GM12872 (cell line): Measurements from ENCODE around the gene PACRG.

Source experiments
- TF ChIP-seq, protein P1 (sequence below): IDR thresholded peaks from 3 replicates; pipeline ENCODE4 v1.5.1; 2011; ENCODE audit warnings: low read depth, mild to moderate bottlenecking, low read length, moderate library complexity; ENCODE audit not compliant: insufficient read depth

Gene PACRG

DNA sequence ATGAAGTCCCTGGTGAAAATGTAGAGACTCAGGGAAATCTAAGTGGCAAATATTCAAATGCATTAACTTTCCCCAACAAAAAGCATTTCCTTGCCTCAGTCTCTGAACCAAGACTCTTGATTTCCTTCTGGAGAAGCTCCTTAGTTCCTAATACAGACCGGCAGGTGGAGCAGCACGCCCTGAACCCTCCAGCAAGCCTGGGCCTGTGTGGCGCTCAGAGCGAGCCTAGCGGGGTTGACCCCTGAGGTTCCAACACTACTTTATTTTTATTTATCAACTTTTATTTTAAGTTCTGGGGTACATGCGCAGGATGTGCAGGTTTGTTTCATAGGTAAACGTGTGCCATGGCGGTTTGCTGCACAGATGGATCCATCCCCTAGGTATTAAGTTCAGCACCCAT is 50.8 kb downstream of the PACRG start:
- TF ChIP-seq, protein P1, sequence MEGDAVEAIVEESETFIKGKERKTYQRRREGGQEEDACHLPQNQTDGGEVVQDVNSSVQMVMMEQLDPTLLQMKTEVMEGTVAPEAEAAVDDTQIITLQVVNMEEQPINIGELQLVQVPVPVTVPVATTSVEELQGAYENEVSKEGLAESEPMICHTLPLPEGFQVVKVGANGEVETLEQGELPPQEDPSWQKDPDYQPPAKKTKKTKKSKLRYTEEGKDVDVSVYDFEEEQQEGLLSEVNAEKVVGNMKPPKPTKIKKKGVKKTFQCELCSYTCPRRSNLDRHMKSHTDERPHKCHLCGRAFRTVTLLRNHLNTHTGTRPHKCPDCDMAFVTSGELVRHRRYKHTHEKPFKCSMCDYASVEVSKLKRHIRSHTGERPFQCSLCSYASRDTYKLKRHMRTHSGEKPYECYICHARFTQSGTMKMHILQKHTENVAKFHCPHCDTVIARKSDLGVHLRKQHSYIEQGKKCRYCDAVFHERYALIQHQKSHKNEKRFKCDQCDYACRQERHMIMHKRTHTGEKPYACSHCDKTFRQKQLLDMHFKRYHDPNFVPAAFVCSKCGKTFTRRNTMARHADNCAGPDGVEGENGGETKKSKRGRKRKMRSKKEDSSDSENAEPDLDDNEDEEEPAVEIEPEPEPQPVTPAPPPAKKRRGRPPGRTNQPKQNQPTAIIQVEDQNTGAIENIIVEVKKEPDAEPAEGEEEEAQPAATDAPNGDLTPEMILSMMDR, result no peak

DNA sequence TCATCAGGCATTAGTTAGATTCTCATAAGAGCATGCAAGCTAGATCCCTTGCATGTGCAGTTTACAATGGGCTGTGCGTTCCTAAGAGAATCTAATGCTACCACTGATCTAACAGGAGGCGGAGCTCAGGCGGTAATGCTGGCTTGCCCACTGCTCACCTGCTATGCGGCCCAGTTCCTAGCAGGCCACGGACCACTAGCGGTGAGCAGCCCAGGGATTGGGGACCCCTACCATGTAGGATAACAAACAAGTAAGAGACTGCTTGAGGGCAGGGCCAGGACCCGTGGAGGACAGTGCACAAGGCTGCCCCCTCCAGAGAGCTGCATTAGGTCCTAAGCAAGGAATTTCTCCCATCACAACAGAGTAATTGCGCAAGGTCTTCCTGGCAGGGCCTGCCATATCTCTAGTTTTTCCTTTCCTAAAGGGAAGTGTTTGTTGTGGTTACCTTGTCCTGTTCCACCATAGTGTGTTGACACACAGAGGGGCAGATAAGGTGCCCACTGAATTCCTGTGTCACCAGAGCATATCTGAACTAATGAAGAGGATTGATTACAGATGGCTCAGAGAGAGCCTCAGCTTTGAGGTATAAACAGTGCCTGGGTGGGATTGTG is 58.0 kb downstream of the PACRG start:
- TF ChIP-seq, protein P1, result no peak

DNA sequence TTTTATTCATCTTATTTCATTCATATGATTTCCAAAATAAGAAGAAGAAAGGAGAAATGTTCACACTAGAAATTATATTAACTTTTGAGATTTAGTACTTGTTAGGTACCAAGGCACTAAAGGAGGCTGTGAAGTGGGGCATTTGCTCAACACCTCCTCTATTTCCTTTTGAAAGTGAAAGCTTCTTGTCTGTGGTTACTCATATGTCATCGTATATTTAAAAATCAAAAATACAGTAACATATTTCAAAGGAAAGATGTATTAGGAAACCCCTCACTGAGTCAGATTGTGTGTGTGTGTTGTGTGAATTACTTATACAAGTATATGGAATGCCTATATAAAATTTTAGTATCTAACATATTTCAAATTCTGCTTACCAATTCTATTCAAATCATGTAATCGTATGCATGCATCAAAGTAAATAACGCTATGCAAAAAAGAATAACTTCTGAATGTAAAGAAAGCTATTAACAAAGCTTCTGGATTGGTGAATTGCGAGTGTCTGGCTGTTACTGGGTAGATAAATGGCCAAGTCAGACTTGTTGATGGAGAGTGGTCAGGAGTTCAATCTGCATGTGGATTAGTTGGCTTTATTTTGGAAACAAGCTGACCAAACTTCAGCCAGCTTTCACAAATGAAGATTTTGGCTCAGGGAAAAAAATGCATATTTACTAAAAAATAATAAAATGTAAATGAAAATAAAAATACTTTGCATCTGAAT is 70.9 kb downstream of the PACRG start:
- TF ChIP-seq, protein P1, result no peak

DNA sequence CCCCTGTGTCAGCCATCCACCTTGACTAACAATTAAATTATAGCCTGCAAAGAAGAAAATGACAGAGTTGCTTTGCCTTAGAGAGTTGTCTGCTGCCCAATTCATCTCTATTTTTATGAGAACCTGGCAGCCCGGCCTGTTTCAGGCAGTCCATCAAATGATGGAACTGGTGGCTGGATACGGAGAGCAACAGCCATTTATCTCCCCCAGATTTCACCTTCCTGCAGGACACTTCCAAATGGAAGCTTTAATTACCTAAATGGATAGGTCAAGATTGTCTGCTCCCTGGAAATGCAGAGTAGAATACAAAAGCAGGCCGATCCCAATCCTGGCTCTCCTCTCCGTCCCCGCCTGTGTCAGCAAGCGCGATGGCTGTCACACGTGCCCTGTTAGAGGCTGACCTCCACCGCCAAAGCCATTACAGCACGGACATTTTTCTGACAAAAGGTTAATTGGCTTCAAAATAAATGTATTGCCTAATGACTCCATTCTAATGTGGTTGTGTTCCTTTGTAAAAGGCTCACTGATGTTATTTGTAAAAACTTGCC is 86.7 kb downstream of the PACRG start:
- TF ChIP-seq, protein P1, result no peak

DNA sequence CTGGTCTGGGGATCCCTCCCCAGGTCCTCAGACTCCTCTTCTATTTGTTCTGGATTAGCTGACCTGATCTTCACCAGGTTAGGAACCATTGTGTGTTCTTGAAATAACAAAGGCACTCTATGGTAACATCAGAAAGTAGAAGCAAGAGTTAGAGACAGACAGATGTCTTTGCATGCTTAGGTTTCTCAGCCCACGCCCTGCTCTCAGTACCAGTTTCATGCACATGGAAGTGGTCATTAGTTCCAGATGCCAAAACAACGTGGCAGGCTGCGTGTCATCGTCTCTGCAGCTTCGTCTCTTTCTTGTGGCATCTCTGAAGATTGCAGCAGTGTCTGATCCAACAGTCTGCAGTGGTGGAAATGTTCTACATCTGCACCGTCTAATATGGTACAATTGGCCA is 89.4 kb downstream of the PACRG start:
- TF ChIP-seq, protein P1, result no peak

DNA sequence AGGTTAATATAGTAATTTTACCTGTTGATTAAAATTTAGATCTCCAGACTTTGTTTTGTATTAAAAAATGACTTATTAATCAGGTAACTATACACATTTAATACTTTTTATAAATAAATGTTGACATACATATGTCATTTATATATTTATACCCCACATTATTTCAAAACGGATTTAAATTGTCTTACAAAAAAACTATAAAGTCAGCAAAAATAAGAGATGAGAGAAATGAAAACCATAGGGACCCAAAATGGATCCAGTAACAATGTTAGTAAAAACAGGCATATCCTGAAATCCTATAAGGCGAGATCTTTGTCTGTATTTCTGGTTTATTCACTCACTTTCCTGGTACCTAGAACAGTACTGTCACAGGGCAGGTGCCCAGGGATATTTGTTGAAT is 91.5 kb downstream of the PACRG start:
- TF ChIP-seq, protein P1, result no peak

DNA sequence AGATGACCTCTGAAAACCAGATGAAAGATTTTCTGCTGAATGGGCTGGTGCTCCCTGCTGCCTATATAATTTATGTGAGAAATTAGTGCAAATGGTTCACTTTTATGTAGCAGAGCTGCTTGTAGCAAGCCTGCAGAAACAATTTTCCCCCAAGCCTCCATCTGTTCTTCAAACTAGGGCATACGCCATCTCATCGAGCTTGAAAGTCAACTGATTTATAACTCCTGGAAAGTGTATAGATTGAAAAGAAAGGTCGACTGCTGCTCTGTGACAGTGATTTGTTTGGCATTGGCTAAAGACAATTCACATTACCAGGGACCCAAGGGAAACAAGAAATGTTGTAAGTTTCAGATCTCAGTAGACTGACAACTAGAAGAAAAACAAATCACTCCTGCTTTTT is 93.3 kb downstream of the PACRG start:
- TF ChIP-seq, protein P1, result no peak
